ENCODE measurements around the gene DBN1.

The DBN1 gene

DNA sequence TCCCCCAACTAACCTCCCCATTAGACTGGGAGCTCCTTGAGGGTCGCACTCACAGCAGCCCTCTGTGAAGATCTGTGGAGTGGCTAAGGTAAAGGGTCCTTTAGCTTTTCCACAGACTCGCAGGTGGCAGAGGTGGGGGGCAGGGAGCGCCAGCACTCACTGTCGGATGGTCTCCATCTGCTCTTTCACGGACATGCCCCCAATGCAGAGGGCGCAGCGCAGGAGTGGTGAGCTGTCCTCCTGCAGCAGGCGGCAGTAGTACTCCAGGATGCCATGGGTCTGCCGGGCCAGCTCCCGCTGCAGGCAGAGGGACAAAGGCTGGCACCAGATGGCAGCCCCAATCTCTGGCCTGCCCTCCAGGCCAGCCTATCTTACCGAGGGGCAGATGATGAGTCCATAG, 41.1 kb upstream of the DBN1 start:
- peak overlapping the region; percentile 88 for H3K4me2 ChIP-seq (ENCODE audit: insufficient read depth, low read length)
- H3K4me1 ChIP-seq (ENCODE audit: insufficient read depth, low read length) = peaks cover 36% of the 10 kb centered on the region
- H3K79me2 ChIP-seq (ENCODE audit: insufficient read depth, low read length) = peaks cover 33% of the 10 kb centered on the region
- DNase-seq (no peak), ATAC-seq (ENCODE audit: insufficient read depth, low read depth) (no peak)
- H3K4me3 ChIP-seq (ENCODE audit: low read depth in 1 of 2, low read length in 2 of 2) = peak overlapping the region in 1 of 2 experiments; percentile 23; a peak in 1 of 4 replicates
- no peaks in the 10 kb centered on the region for H3K27me3 ChIP-seq (ENCODE audit: insufficient read depth, low read length, poor library complexity)
- no peaks in the 10 kb centered on the region for H3K9me3 ChIP-seq (ENCODE audit: insufficient read depth, low read length, severe bottlenecking)
- peak overlapping the region; percentile 11; the same call in 1 of the 2 replicates for H3K9ac ChIP-seq (ENCODE audit: low read depth, low read length)
- TF ChIP-seq, protein P1, sequence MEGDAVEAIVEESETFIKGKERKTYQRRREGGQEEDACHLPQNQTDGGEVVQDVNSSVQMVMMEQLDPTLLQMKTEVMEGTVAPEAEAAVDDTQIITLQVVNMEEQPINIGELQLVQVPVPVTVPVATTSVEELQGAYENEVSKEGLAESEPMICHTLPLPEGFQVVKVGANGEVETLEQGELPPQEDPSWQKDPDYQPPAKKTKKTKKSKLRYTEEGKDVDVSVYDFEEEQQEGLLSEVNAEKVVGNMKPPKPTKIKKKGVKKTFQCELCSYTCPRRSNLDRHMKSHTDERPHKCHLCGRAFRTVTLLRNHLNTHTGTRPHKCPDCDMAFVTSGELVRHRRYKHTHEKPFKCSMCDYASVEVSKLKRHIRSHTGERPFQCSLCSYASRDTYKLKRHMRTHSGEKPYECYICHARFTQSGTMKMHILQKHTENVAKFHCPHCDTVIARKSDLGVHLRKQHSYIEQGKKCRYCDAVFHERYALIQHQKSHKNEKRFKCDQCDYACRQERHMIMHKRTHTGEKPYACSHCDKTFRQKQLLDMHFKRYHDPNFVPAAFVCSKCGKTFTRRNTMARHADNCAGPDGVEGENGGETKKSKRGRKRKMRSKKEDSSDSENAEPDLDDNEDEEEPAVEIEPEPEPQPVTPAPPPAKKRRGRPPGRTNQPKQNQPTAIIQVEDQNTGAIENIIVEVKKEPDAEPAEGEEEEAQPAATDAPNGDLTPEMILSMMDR (IDR thresholded peaks at IDR 0.05; ENCODE audit: borderline replicate concordance, extremely low read depth, low read length, poor library complexity, severe bottlenecking) = no peak
- no peak for TF ChIP-seq EZH2 (IDR thresholded peaks at IDR 0.05; ENCODE audit: borderline replicate concordance, low read depth, low read length, severe bottlenecking)
- no peak overlapping the region for H3K27ac ChIP-seq (ENCODE audit: low read length)
- H2AFZ ChIP-seq (ENCODE audit: low read depth, low read length) = no peak overlapping the region
- H4K20me1 ChIP-seq (ENCODE audit: insufficient read depth, low read length) = peaks cover 28% of the 10 kb centered on the region
- H3K36me3 ChIP-seq (ENCODE audit: insufficient read depth, low read length) = peaks cover 68% of the 10 kb centered on the region

DNA sequence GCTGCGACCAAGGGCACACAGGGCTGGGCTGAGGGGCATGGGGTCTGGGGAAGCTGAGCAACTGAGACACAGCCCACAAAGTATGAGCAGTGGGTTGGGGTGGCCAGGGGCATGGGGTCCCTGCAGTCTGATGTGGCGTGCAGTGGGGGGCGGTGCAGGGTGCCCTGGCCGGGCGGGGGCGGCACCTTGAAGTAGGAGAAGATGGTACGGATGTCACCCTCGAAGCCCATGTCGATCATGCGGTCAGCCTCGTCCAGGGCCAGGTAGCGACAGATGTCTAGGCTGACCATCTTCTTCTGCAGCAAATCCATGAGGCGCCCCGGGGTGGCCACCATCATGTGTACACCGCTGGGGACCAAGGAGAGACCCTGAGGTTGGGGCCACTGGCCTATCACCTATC, 40.1 kb upstream of the DBN1 start:
- Histone ChIP-seq H3K4me2 (ENCODE audit: insufficient read depth, low read length) (no peak overlapping the region), H4K20me1 (ENCODE audit: insufficient read depth, low read length) (peaks cover 28% of the 10 kb centered on the region), H3K4me3 (ENCODE audit: low read depth in 1 of 2, low read length in 2 of 2) (no peak overlapping the region), H3K9me3 (ENCODE audit: insufficient read depth, low read length, severe bottlenecking) (no peaks in the 10 kb centered on the region), H3K79me2 (ENCODE audit: insufficient read depth, low read length) (peaks cover 30% of the 10 kb centered on the region), H3K27me3 (ENCODE audit: insufficient read depth, low read length, poor library complexity) (no peaks in the 10 kb centered on the region), H3K36me3 (ENCODE audit: insufficient read depth, low read length) (peaks cover 64% of the 10 kb centered on the region), H3K27ac (ENCODE audit: low read length) (no peak overlapping the region), H2AFZ (ENCODE audit: low read depth, low read length) (no peak overlapping the region), H3K4me1 (ENCODE audit: insufficient read depth, low read length) (peaks cover 27% of the 10 kb centered on the region), H3K9ac (ENCODE audit: low read depth, low read length) (no peak overlapping the region)
- DNase-seq (no peak), ATAC-seq (ENCODE audit: insufficient read depth, low read depth) (no peak)
- TF ChIP-seq, protein P1 (IDR thresholded peaks at IDR 0.05; ENCODE audit: borderline replicate concordance, extremely low read depth, low read length, poor library complexity, severe bottlenecking) = no peak
- no peak for TF ChIP-seq EZH2 (IDR thresholded peaks at IDR 0.05; ENCODE audit: borderline replicate concordance, low read depth, low read length, severe bottlenecking)

DNA sequence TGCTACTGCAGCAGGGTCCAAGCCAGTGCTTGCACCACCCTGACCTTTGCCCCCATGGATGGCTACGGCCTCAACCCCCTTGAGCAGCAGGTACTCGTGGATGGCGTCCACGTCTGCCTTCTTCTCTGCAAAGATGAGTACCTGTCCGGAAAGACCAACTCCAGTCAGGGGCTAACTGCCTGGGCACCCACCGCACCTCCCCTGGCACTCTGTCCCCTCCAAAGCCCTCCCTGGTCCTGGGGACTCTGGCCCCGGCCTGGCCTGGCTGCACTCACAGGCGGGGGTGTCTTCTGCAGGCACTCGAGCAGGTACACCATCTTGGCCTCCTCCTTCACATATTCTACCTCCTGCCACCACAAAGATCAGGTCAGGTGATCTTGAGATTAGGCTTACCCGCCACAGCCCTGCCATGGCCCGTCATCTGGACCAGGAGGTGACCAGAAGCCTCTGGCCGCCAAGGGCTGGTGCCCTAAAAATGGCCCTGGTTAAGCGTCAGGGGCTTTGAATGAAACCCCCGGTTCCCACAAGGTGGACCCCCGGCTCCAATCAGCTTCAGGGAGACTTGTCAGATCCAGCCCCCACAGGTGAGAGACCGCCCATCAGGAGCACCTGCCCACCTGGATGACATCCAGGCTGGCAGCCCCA, 39.4 kb upstream of the DBN1 start:
- no peak overlapping the region for H3K4me2 ChIP-seq (ENCODE audit: insufficient read depth, low read length)
- peaks cover 30% of the 10 kb centered on the region for H3K79me2 ChIP-seq (ENCODE audit: insufficient read depth, low read length)
- H3K27me3 ChIP-seq (ENCODE audit: insufficient read depth, low read length, poor library complexity) = no peaks in the 10 kb centered on the region
- peaks cover 27% of the 10 kb centered on the region for H3K4me1 ChIP-seq (ENCODE audit: insufficient read depth, low read length)
- H3K4me3 ChIP-seq (ENCODE audit: low read depth in 1 of 2, low read length in 2 of 2) = no peak overlapping the region
- no peaks in the 10 kb centered on the region for H3K9me3 ChIP-seq (ENCODE audit: insufficient read depth, low read length, severe bottlenecking)
- TF ChIP-seq, protein P1 (IDR thresholded peaks at IDR 0.05; ENCODE audit: borderline replicate concordance, extremely low read depth, low read length, poor library complexity, severe bottlenecking) = no peak
- no peak for TF ChIP-seq EZH2 (IDR thresholded peaks at IDR 0.05; ENCODE audit: borderline replicate concordance, low read depth, low read length, severe bottlenecking)
- peaks cover 64% of the 10 kb centered on the region for H3K36me3 ChIP-seq (ENCODE audit: insufficient read depth, low read length)
- peaks cover 28% of the 10 kb centered on the region for H4K20me1 ChIP-seq (ENCODE audit: insufficient read depth, low read length)
- no peak overlapping the region for H3K27ac ChIP-seq (ENCODE audit: low read length)
- DNase-seq (no peak), ATAC-seq (ENCODE audit: insufficient read depth, low read depth) (no peak)
- H3K9ac ChIP-seq (ENCODE audit: low read depth, low read length) = no peak overlapping the region
- no peak overlapping the region for H2AFZ ChIP-seq (ENCODE audit: low read depth, low read length)
